Stomach (tissue), 4 donors: ENCODE data around the gene TRA2B.

ENCODE experiments used
- CTCF ChIP-seq, 7 experiments: fragments of 450-650 bp in 4 of 7; fragments of 200-600 bp in 3 of 7; sonication (generic) in 3 of 7; IDR thresholded peaks; one replicate each; pipeline ENCODE4 v1.5.1; 2016 to 2019; ENCODE audit warnings: antibody characterized with exemption in 7 of 7, control low read depth in 2 of 7, mild to moderate bottlenecking in 1 of 7
- POLR2AphosphoS5 ChIP-seq, 3 donors: sonication (generic); formaldehyde crosslinking; IDR thresholded peaks; one replicate each; pipeline ENCODE4 v1.6.1; 2016; ENCODE audit warnings: antibody characterized with exemption in 3 of 3

DNA sequence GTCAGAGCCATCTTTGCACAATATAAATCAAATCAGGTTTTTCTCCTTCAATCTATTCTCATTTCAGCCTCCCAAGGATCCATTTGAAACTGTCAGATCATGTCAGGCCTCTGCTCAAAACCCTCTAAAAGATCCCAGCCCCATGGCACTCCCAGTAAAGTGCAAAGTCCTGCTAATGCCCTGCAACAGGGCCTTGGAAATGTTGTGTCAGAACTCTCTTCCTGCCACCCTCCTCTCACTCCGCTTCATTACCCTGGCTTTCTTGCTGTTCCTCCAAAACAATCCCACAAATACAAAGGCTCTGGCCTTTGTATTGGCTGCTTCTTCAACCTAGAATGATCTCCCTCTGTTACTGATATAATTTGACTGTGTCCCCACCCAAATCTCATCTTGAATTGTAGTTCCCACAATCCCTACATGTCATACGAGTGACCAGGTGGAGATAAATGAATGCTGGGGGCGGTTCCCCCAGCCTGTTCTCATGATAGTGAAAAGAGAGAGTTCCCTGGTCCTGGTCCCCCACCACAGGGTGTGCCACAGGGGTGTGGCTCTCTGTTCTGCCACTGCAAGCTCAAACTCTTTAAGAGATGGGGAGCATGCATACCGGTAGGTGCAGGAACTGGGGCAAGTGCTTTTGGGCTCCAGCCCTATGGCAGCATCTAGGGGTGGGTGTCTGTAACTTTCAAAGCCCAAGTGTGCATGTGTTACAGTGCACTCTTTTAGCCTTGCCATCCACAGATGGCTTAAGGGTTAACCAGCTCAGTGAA is 22.9 kb upstream of the TRA2B start:
- TF ChIP-seq CTCF (IDR thresholded peaks at IDR 0.05) (no peak), POLR2AphosphoS5 (IDR thresholded peaks at IDR 0.05) (no peak)
